Amniotic stem cell (primary cell): ENCODE measurements around the gene KRTAP5-11.
"Not testable (repeated sequence)": the region's sequence is repeated elsewhere in the genome, so short reads cannot be mapped to it uniquely, and the experiment has no call there.

Source experiments
- DNase-seq: peaks from one replicate; lab custom pipeline; 2025; lab: John Stamatoyannopoulos, UW

Gene KRTAP5-11

GRCh38 chr11:71582309-71582895, at the start of gene KRTAP5-11:
Gene KRTAP5-11 (minus strand): TSS chr11:71582875. CDS start chr11:71582837, 38 bp downstream.
- no peak for DNase-seq

- DNase-seq: not testable (repeated sequence)
These were observed 48.9 kb upstream of the KRTAP5-11 start for GRCh38 chr11:71631551-71631950.

GRCh38 chr11:71630071-71630470, 47.4 kb upstream of the KRTAP5-11 start:
- not testable (repeated sequence) for DNase-seq

- DNase-seq: not testable (repeated sequence)
These were observed 46.3 kb upstream of the KRTAP5-11 start for GRCh38 chr11:71628943-71629342.

GRCh38 chr11:71623226-71623625, 40.6 kb upstream of the KRTAP5-11 start:
- not testable (repeated sequence) for DNase-seq

GRCh38 chr11:71622561-71622960, 39.9 kb upstream of the KRTAP5-11 start:
- DNase-seq: not testable (repeated sequence)

GRCh38 chr11:71615003-71615402, 32.3 kb upstream of the KRTAP5-11 start:
- DNase-seq: not testable (repeated sequence)

- DNase-seq: not testable (repeated sequence)
These were observed 31.8 kb upstream of the KRTAP5-11 start for GRCh38 chr11:71614366-71614917.

- not testable (repeated sequence) for DNase-seq
These were observed 31.3 kb upstream of the KRTAP5-11 start for GRCh38 chr11:71613931-71614330.

GRCh38 chr11:71611218-71611910, 28.7 kb upstream of the KRTAP5-11 start:
- not testable (repeated sequence) for DNase-seq

- not testable (repeated sequence) for DNase-seq
These were observed 25.6 kb upstream of the KRTAP5-11 start for GRCh38 chr11:71608272-71608671.

- DNase-seq: not testable (repeated sequence)
These were observed 25.0 kb upstream of the KRTAP5-11 start for GRCh38 chr11:71607520-71608216.

- DNase-seq: not testable (repeated sequence)
These were observed 24.3 kb upstream of the KRTAP5-11 start for GRCh38 chr11:71606853-71607519.

- not testable (repeated sequence) for DNase-seq
These were observed 22.3 kb upstream of the KRTAP5-11 start for GRCh38 chr11:71604798-71605488.

- DNase-seq: not testable (repeated sequence)
These were observed 20.5 kb upstream of the KRTAP5-11 start for GRCh38 chr11:71603221-71603620.

GRCh38 chr11:71589546-71589920, 6.9 kb upstream of the KRTAP5-11 start:
- DNase-seq: not testable (repeated sequence)

GRCh38 chr11:71588822-71589545, 6.3 kb upstream of the KRTAP5-11 start:
- not testable (repeated sequence) for DNase-seq

- not testable (repeated sequence) for DNase-seq
These were observed 5.6 kb upstream of the KRTAP5-11 start for GRCh38 chr11:71588314-71588713.

- DNase-seq: not testable (repeated sequence)
These were observed 3.0 kb upstream of the KRTAP5-11 start for GRCh38 chr11:71585673-71586072.

GRCh38 chr11:71582969-71583368, 294 bp upstream of the KRTAP5-11 start:
- DNase-seq: not testable (repeated sequence)

- no peak for DNase-seq
These were observed 849 bp downstream of the KRTAP5-11 start for GRCh38 chr11:71581826-71582225.
